Mucosa of rectum (tissue), 2 donors: Measurements from ENCODE around the gene ASB10.

Experiments used
- H3K27ac ChIP-seq, 2 donors: one replicate each; pipeline ENCODE4 v1.7.0; 2013; ENCODE audit warnings: inconsistent platforms in 2 of 2, low read depth in 2 of 2, low read length in 2 of 2
- H3K27me3 ChIP-seq, 2 donors: one replicate each; pipeline ENCODE4 v1.7.0; 2013; ENCODE audit warnings: low read length in 2 of 2; ENCODE audit not compliant: control insufficient read depth in 2 of 2, insufficient read depth in 2 of 2
- H3K36me3 ChIP-seq, 2 donors: one replicate each; pipeline ENCODE4 v1.7.0; 2013; ENCODE audit warnings: low read length in 2 of 2; ENCODE audit not compliant: control insufficient read depth in 2 of 2, insufficient read depth in 2 of 2
- H3K4me1 ChIP-seq, 2 donors: one replicate each; pipeline ENCODE4 v1.7.0; 2013; ENCODE audit warnings: low read length in 2 of 2, mild to moderate bottlenecking in 1 of 2; ENCODE audit not compliant: control insufficient read depth in 2 of 2, insufficient read depth in 2 of 2
- H3K4me3 ChIP-seq, 2 donors: one replicate each; pipeline ENCODE4 v1.7.0; 2013; ENCODE audit warnings: low read length in 2 of 2
- H3K9ac ChIP-seq, 2 donors: one replicate each; pipeline ENCODE4 v1.7.0; 2013; ENCODE audit warnings: low read length in 2 of 2, low read depth in 1 of 2, mild to moderate bottlenecking in 1 of 2
- H3K9me3 ChIP-seq, 2 donors: one replicate each; pipeline ENCODE4 v1.7.0; 2013; ENCODE audit warnings: low read length in 2 of 2; ENCODE audit not compliant: control insufficient read depth in 2 of 2
- donor health status: healthy.
- donor health status: Normal muscosa, but diverticular disease.

ASB10 gene

DNA sequence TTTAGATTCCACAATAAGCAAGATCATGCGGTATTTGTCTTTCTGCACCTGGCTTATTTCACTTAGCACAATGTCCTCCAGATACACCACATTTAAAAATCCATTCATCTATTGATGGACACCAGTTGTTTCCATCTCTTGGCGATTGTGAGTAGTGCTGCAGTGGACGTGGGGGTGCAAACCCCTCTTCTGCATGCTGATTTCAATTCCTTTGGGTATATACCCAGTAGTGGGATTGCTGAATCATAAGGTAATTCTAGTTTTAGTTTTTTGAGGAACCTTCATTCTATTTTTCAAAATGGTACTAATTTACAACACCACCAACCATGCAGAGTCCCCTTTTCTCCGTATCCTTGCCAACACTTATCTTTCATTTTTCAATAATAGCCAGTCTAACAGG is 2.0 kb upstream of the ASB10 start:
- Histone ChIP-seq H3K9me3 (no peaks in the 10 kb centered on the region), H3K4me1 (no peaks in the 10 kb centered on the region), H3K27ac (no peak overlapping the region), H3K4me3 (no peak overlapping the region), H3K36me3 (no peaks in the 10 kb centered on the region), H3K27me3 (peaks cover 0 to 3% of the 10 kb centered on the region in 2 donors), H3K9ac (no peak overlapping the region)

DNA sequence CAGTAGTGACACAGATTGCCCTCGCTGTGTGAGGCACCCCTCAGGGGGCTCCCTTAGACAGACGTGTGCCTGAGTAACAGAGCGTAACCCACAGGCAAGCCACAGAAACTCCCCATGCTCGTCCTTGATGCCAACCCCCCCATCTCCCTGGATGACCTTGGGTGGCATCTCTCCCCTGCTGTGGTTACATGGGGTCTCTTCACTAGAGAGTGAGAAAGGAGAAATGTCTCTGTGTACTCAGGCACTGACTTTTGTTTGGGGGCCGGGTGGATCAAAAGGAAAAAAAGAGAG is 1.1 kb upstream of the ASB10 start:
- H3K27ac ChIP-seq: no peak overlapping the region
- H3K9me3 ChIP-seq: no peaks in the 10 kb centered on the region
- no peaks in the 10 kb centered on the region for H3K4me1 ChIP-seq
- H3K4me3 ChIP-seq: no peak overlapping the region
- H3K27me3 ChIP-seq: peaks cover 0 to 3% of the 10 kb centered on the region in 2 donors
- H3K9ac ChIP-seq: no peak overlapping the region
- no peaks in the 10 kb centered on the region for H3K36me3 ChIP-seq

DNA sequence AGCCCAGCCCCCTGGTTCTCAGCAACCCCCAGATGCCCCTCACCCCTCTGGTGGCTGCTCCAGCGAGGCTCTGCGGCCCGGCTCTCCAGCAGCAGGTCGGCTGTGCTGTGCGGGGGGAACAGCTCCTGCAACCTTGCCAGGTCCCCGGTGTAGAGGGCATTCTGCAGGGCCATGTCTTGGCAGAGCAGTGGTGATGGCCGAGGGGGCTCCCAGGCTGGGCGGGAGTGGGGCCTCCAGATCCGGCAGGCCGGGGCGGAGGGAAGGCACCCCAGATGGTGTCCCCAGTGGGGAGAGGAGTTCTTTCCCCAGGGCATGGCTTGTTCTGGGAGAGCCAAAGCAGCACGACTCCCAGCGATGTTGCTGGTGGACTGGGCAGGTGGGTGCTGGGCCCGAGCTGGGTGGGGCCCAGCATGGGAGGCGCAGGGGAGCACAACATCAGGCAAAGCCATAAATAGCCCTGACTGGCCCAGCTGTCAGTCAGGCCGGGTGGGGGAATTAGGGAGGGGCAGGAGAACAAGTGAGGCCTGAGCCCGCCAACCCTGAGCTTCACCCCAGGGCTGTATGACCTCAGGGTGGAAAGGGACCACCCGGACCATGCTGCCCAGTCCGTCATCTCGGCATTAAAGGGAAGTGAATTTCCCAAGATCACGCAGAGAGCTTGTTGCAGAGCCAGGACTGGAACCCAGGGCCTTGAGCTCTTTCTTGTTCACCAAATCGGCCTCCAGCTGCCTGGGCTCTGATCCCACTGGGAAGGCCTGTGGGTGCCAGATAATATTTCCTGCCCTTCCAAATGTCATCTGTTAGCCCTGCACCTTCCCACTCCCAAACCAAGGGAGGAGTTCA is 580 bp upstream of the ASB10 start:
- no peaks in the 10 kb centered on the region for H3K4me1 ChIP-seq
- no peak overlapping the region for H3K27ac ChIP-seq
- H3K9me3 ChIP-seq: no peaks in the 10 kb centered on the region
- H3K9ac ChIP-seq: no peak overlapping the region
- H3K27me3 ChIP-seq: peaks cover 0 to 3% of the 10 kb centered on the region in 2 donors
- no peaks in the 10 kb centered on the region for H3K36me3 ChIP-seq
- H3K4me3 ChIP-seq: no peak overlapping the region

GRCh38 chr7:151185762-151186639 is 1.0 kb downstream of the ASB10 start:
- peaks cover 0 to 7% of the 10 kb centered on the region in 2 donors for H3K27me3 ChIP-seq
- no peaks in the 10 kb centered on the region for H3K9me3 ChIP-seq
- no peak overlapping the region for H3K4me3 ChIP-seq
- H3K4me1 ChIP-seq: no peaks in the 10 kb centered on the region
- no peak overlapping the region for H3K27ac ChIP-seq
- H3K9ac ChIP-seq: no peak overlapping the region
- H3K36me3 ChIP-seq: no peaks in the 10 kb centered on the region

GRCh38 chr7:151181011-151181431 is 6.0 kb downstream of the ASB10 start:
- H3K4me3 ChIP-seq: no peak overlapping the region
- H3K27me3 ChIP-seq: peaks cover 6 to 13% of the 10 kb centered on the region in 2 donors
- no peak overlapping the region for H3K27ac ChIP-seq
- no peaks in the 10 kb centered on the region for H3K36me3 ChIP-seq
- no peaks in the 10 kb centered on the region for H3K9me3 ChIP-seq
- H3K4me1 ChIP-seq: no peaks in the 10 kb centered on the region
- no peak overlapping the region for H3K9ac ChIP-seq

DNA sequence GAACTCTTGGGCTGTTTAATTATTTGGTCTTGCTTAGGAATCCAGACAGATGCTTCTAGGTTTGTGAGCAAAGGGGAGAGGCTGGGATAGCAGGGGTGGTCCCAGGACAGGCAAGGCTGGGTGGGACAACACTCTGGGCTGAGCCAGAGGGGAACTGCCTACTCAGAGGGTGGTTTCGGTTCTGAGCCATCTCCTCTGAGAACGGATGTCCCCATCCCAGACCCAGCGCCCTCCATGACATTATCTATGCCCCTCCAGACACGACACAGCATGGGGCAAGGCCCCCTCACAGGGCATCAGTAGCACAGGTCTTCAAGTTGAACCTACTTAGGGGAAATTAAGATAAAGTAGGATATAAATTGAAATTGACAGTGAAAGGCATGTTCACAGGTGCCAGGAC is 7.1 kb downstream of the ASB10 start:
- no peaks in the 10 kb centered on the region for H3K36me3 ChIP-seq
- H3K9me3 ChIP-seq: no peaks in the 10 kb centered on the region
- H3K4me3 ChIP-seq: no peak overlapping the region
- H3K27ac ChIP-seq: no peak overlapping the region
- peaks cover 10 to 13% of the 10 kb centered on the region in 2 donors for H3K27me3 ChIP-seq
- no peaks in the 10 kb centered on the region for H3K4me1 ChIP-seq
- H3K9ac ChIP-seq: no peak overlapping the region

- no peak overlapping the region for H3K9ac ChIP-seq
- no peaks in the 10 kb centered on the region for H3K36me3 ChIP-seq
- peaks cover 10 to 13% of the 10 kb centered on the region in 2 donors for H3K27me3 ChIP-seq
- no peaks in the 10 kb centered on the region for H3K4me1 ChIP-seq
- H3K4me3 ChIP-seq: no peak overlapping the region
- no peak overlapping the region for H3K27ac ChIP-seq
- H3K9me3 ChIP-seq: no peaks in the 10 kb centered on the region
Measured at GRCh38 chr7:151179287-151179860, 7.7 kb downstream of the ASB10 start.

- Histone ChIP-seq H3K27ac (no peak overlapping the region), H3K9ac (no peak overlapping the region), H3K9me3 (no peaks in the 10 kb centered on the region), H3K4me3 (no peak overlapping the region), H3K36me3 (no peaks in the 10 kb centered on the region), H3K27me3 (peaks cover 10 to 13% of the 10 kb centered on the region in 2 donors), H3K4me1 (no peaks in the 10 kb centered on the region)
Measured at GRCh38 chr7:151178831-151179230, 8.2 kb downstream of the ASB10 start.

DNA sequence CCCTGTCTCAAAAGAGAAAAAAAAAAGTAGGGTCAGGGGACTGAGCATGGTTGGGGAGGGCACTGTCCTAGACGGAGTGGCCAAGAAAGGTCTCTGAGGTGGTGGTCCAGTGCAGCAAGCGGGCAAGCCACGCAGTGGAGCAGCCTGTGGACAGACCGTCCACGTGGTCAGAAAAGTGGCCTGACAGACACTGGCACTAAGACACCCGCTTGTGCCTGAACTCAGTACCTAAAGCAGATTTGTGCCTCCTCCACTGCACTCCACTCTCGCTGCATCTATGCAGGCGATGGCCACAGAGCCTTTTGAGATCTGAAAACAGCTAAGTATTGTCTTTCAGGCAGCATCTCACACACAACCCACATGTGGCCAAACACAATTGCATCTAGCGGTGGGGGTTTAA is 8.8 kb downstream of the ASB10 start:
- H3K9me3 ChIP-seq: no peaks in the 10 kb centered on the region
- H3K36me3 ChIP-seq: no peaks in the 10 kb centered on the region
- H3K27ac ChIP-seq: no peak overlapping the region
- no peak overlapping the region for H3K4me3 ChIP-seq
- no peaks in the 10 kb centered on the region for H3K4me1 ChIP-seq
- no peak overlapping the region for H3K9ac ChIP-seq
- H3K27me3 ChIP-seq: peaks cover 10 to 13% of the 10 kb centered on the region in 2 donors

GRCh38 chr7:151177310-151177709 is 9.7 kb downstream of the ASB10 start:
- Histone ChIP-seq H3K27ac (no peak overlapping the region), H3K4me3 (no peak overlapping the region), H3K9me3 (no peaks in the 10 kb centered on the region), H3K4me1 (no peaks in the 10 kb centered on the region), H3K9ac (no peak overlapping the region), H3K27me3 (peaks cover 15 to 19% of the 10 kb centered on the region in 2 donors), H3K36me3 (no peaks in the 10 kb centered on the region)
